ENCODE measurements around the gene DNMT3A. TPM values are rescaled to one million over a fixed set of nuclear protein-coding genes. Genes with fewer than 3 reads are reported as not detected.

DNMT3A gene
- total RNA-seq, 4 donors from 2014 or later, result 14.7 to 40.2 (median 18.3) TPM

DNA sequence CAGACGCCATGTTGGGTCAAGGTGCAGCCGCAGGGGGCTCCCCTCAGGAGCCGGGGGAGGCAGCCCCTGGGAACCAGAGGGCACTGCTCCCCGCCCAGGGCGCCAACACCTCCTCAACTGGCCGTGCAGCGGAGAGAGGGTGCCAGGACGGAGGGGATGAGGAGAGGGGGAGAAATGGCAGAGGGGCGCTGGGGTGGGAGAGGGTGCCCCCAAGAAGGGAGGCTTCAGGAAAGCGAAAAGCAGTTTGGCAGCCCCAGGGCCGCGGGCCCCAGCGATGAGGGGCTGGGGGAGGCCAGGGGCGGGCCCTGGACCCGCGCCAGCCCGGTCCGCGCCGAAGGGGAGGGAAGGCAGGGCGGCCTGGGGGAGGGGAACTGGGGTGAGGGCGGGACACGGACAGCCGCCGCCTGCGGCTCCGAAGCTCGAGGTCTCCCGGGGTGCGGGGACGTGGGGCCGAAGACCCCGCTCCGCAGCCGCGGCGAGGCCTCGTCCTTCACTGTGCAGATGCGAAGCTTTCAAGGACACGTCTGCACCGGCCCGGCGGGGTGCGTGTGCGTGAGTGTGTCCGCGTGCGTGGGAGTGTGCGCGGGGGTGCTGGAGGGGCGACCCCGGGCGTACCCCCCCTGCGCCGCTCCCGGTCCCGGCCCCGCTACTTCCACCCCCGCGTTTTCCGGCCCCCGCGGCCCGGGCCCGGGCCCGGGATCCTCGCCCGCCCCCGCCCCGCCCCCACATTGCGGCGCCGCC lies 1.4 kb downstream of the DNMT3A start:
- Histone ChIP-seq H3K36me3 (no peaks in the 10 kb centered on the region), H3K4me3 (peak overlapping the region; percentile 52 to 86), H3K27me3 (no peaks in the 10 kb centered on the region), H3K27ac (peak overlapping the region; percentile 2 to 95 (median 88)), H3K4me1 (peaks cover 0 to 64% (median 38%) of the 10 kb centered on the region in 3 donors), H3K9me3 (no peaks in the 10 kb centered on the region)
- WGBS, 2 donors (ENCODE audit: low coverage in 1 of 2), result 0 to 20% methylated on average over 1 to 2 of the region's 73 CpGs
- TF ChIP-seq, protein P1, sequence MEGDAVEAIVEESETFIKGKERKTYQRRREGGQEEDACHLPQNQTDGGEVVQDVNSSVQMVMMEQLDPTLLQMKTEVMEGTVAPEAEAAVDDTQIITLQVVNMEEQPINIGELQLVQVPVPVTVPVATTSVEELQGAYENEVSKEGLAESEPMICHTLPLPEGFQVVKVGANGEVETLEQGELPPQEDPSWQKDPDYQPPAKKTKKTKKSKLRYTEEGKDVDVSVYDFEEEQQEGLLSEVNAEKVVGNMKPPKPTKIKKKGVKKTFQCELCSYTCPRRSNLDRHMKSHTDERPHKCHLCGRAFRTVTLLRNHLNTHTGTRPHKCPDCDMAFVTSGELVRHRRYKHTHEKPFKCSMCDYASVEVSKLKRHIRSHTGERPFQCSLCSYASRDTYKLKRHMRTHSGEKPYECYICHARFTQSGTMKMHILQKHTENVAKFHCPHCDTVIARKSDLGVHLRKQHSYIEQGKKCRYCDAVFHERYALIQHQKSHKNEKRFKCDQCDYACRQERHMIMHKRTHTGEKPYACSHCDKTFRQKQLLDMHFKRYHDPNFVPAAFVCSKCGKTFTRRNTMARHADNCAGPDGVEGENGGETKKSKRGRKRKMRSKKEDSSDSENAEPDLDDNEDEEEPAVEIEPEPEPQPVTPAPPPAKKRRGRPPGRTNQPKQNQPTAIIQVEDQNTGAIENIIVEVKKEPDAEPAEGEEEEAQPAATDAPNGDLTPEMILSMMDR (IDR thresholded peaks at IDR 0.05), result no peak
- TF ChIP-seq EP300 (IDR thresholded peaks at IDR 0.05) (no peak), POLR2A (IDR thresholded peaks at IDR 0.05) (no peak), POLR2AphosphoS5 (IDR thresholded peaks at IDR 0.05) (no peak)
- ATAC-seq, result no peak

DNA sequence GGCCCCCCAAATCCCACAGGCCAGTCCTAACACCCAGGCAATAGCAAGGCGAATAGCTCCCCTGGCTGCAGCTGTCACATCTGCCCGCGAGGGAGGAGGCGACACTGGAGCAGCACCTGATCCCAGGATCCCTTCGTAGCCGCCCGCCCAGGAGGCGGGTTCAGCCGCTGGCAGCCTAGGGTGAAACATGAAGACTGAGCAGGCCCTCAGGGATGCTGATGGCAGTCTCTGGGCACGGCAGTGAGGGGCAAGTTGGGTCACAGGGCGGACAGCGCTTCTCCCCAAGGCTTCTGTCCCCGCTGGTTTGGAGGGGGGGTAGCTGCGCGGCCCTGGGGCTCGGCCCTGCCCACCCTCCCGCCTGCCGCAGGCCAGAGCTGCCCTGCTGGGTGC lies 1.9 kb downstream of the DNMT3A start:
- H3K27me3 ChIP-seq, result no peaks in the 10 kb centered on the region
- H3K4me1 ChIP-seq, result peaks cover 0 to 69% (median 38%) of the 10 kb centered on the region in 3 donors
- no CpG with 5 or more reads among the region's 18 CpGs for WGBS, 2 donors (ENCODE audit: low coverage in 1 of 2)
- no peaks in the 10 kb centered on the region for H3K9me3 ChIP-seq
- peak overlapping the region; percentile 4 to 95 (median 88) for H3K27ac ChIP-seq
- ATAC-seq, result no peak
- H3K4me3 ChIP-seq, result peak overlapping the region; percentile 52 to 86
- no peaks in the 10 kb centered on the region for H3K36me3 ChIP-seq
- TF ChIP-seq, protein P1 (IDR thresholded peaks at IDR 0.05), result peak in 1 of 4 experiments; percentile 30
- no peak for TF ChIP-seq POLR2AphosphoS5 (IDR thresholded peaks at IDR 0.05)

DNA sequence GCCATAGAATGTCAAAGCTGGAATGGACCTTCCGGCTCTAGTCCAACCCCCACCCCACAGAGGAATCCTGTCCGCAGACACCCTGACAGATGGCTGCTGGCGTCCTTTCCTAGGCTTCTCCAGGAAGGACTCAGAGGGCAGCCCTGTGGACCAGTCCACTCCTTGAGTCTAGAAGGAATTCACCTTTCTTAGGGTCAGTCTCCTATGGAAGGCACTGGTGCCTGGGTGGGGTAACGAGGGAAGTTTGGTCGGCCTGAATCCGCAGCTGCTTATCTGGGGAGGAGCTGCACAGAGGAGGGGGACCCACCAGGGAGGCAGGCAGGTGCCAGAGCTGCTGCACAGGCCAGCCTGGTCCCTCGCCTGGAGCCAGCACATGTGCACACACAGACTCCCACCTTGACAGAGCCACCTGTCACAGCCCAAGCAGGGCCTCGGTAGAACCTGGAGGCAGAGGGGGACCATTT lies 2.5 kb downstream of the DNMT3A start:
- peaks cover 0 to 75% (median 38%) of the 10 kb centered on the region in 3 donors for H3K4me1 ChIP-seq
- peak overlapping the region in 1 of 2 donors; percentile 86 for H3K4me3 ChIP-seq
- TF ChIP-seq, protein P1 (IDR thresholded peaks at IDR 0.05), result no peak
- TF ChIP-seq POLR2A (IDR thresholded peaks at IDR 0.05) (no peak), POLR2AphosphoS5 (IDR thresholded peaks at IDR 0.05) (no peak), EP300 (IDR thresholded peaks at IDR 0.05) (no peak)
- peak overlapping the region; percentile 4 to 95 (median 88) for H3K27ac ChIP-seq
- H3K9me3 ChIP-seq, result no peaks in the 10 kb centered on the region
- no peak for ATAC-seq
- no peaks in the 10 kb centered on the region for H3K27me3 ChIP-seq
- 54% methylated on average over 3 of the region's 8 CpGs; no CpG with 5 or more reads in 1 of the 2 donors for WGBS, 2 donors (ENCODE audit: low coverage in 1 of 2)
- H3K36me3 ChIP-seq, result no peaks in the 10 kb centered on the region

DNA sequence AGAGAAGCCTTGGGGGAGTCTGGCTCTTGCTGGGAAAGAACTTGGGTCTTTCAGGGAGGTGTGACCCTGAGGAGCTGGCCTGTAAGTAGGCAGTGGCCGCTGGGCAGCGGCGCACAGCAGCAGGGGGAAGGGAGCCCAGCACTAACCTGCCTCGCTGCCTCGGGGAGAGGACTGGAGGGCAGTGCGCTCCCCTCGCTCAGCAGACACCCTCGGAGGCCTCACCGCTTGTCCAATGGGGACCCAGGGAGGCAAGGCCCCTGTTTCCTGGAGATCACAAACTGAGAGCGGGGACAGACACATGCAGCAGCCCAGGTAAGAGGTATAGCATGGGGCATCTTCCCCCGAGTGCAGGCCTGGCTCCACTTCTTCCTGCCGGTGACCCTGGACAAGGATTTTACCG lies 3.3 kb downstream of the DNMT3A start:
- no peak for TF ChIP-seq POLR2A (IDR thresholded peaks at IDR 0.05)
- TF ChIP-seq POLR2AphosphoS5 (IDR thresholded peaks at IDR 0.05), result no peak
- TF ChIP-seq, protein P1 (IDR thresholded peaks at IDR 0.05), result no peak
- no peak for TF ChIP-seq EP300 (IDR thresholded peaks at IDR 0.05)
- no peaks in the 10 kb centered on the region for H3K36me3 ChIP-seq
- H3K4me3 ChIP-seq, result no peak overlapping the region
- 47% methylated on average over 4 of the region's 13 CpGs; no CpG with 5 or more reads in 1 of the 2 donors for WGBS, 2 donors (ENCODE audit: low coverage in 1 of 2)
- H3K27ac ChIP-seq, result peak overlapping the region in 3 of 4 donors; percentile 88 to 95 (median 89)
- H3K27me3 ChIP-seq, result no peaks in the 10 kb centered on the region
- no peak for ATAC-seq
- H3K4me1 ChIP-seq, result peaks cover 0 to 83% (median 38%) of the 10 kb centered on the region in 3 donors
- H3K9me3 ChIP-seq, result no peaks in the 10 kb centered on the region

DNA sequence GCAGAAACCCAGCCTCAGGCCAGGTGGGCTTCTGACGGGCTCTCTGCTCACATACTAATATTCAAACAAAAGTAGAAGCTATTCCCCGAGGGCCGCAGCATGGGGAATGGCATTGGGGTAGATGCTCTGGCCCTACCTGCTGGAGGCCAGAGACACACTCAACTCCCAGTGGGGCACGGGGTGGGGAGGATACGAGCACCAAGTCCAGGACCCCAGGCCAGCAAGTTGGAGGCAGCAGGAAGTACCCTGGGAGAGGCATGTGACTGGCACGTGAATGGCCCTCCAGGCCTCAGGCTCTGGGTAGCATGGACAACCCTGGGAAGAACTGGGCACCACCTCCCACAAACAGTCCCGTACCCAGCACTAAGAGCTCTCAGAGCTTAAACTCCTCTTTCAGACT lies 3.8 kb downstream of the DNMT3A start:
- H3K4me3 ChIP-seq, result no peak overlapping the region
- no peaks in the 10 kb centered on the region for H3K9me3 ChIP-seq
- TF ChIP-seq EP300 (IDR thresholded peaks at IDR 0.05), result no peak
- TF ChIP-seq POLR2AphosphoS5 (IDR thresholded peaks at IDR 0.05), result no peak
- TF ChIP-seq POLR2A (IDR thresholded peaks at IDR 0.05), result no peak
- TF ChIP-seq, protein P1 (IDR thresholded peaks at IDR 0.05), result no peak
- no peaks in the 10 kb centered on the region for H3K36me3 ChIP-seq
- peaks cover 0 to 85% (median 38%) of the 10 kb centered on the region in 3 donors for H3K4me1 ChIP-seq
- H3K27ac ChIP-seq, result peak overlapping the region in 3 of 4 donors; percentile 88 to 95 (median 89)
- WGBS, 2 donors (ENCODE audit: low coverage in 1 of 2), result 94 to 100% methylated on average over 1 to 3 of the region's 7 CpGs
- ATAC-seq, result no peak
- no peaks in the 10 kb centered on the region for H3K27me3 ChIP-seq
